KBM-7 (cell line): ENCODE measurements around the gene RAB8B.
"Not testable (repeated sequence)": the region's sequence is repeated elsewhere in the genome, so short reads cannot be mapped to it uniquely, and the experiment has no call there.

Experiments used
- DNase-seq: peaks from one replicate; pipeline ENCODE4 v3.0.0-alpha.2; 2015
- in situ Hi-C: fragments of 300-500 bp; cut with MboI; formaldehyde crosslinking; loops from 2 replicates; pipeline ENCODE4 v1.14.3; 2020; ENCODE audit warnings: low sequenced_read_pairs, low pct_unique_long_range_greater_than_20kb, mixed read lengths

The RAB8B gene

GRCh38 chr15:63231206-63231605 is 41.8 kb downstream of the RAB8B start:
- in situ Hi-C loops: no loop called here
- no peak for DNase-seq

GRCh38 chr15:63231706-63232105 is 42.3 kb downstream of the RAB8B start:
- in situ Hi-C loops: no loop called here
- DNase-seq: no peak

GRCh38 chr15:63232405-63232804 is 43.0 kb downstream of the RAB8B start:
- in situ Hi-C loops: no loop called here
- DNase-seq: peak; percentile 37

GRCh38 chr15:63232943-63233342 is 43.5 kb downstream of the RAB8B start:
- DNase-seq: no peak
- in situ Hi-C loops: no loop called here

- DNase-seq: no peak
- in situ Hi-C loops: no loop called here
Observed at GRCh38 chr15:63233667-63234423, 44.4 kb downstream of the RAB8B start.

- DNase-seq: no peak
Observed at GRCh38 chr15:63234451-63234870, 45.1 kb downstream of the RAB8B start.

GRCh38 chr15:63236272-63236671 is 46.9 kb downstream of the RAB8B start:
- no peak for DNase-seq
- in situ Hi-C loops: no loop called here

More at GRCh38 chr15:63234451-63234870, 45.1 kb downstream of the RAB8B start:
- in situ Hi-C loops: no loop called here

GRCh38 chr15:63237086-63237485 is 47.7 kb downstream of the RAB8B start:
- in situ Hi-C loops, DNase-seq: not testable (repeated sequence)

- in situ Hi-C loops: no loop called here
- no peak for DNase-seq
Observed at GRCh38 chr15:63238171-63238570, 48.8 kb downstream of the RAB8B start.

- in situ Hi-C loops: no loop called here
- peak; percentile 30 for DNase-seq
Observed at GRCh38 chr15:63238796-63239195, 49.4 kb downstream of the RAB8B start.

GRCh38 chr15:63240109-63240508 is 50.7 kb downstream of the RAB8B start:
- no peak for DNase-seq
- in situ Hi-C loops: no loop called here

- in situ Hi-C loops: no loop called here
- no peak for DNase-seq
Observed at GRCh38 chr15:63241316-63241715, 51.9 kb downstream of the RAB8B start.

GRCh38 chr15:63243101-63243500 is 53.7 kb downstream of the RAB8B start:
- in situ Hi-C loops: no loop called here

GRCh38 chr15:63243776-63244175 is 54.4 kb downstream of the RAB8B start:
- in situ Hi-C loops: no loop called here
- DNase-seq: peak; percentile 53

More at GRCh38 chr15:63243101-63243500, 53.7 kb downstream of the RAB8B start:
- DNase-seq: no peak

GRCh38 chr15:63244399-63244798 is 55.0 kb downstream of the RAB8B start:
- in situ Hi-C loops: no loop called here
- DNase-seq: no peak

GRCh38 chr15:63244976-63245645 is 55.7 kb downstream of the RAB8B start:
- in situ Hi-C loops: no loop called here
- DNase-seq: no peak

- peak; percentile 63 for DNase-seq
- in situ Hi-C loops: no loop called here
Observed at GRCh38 chr15:63246691-63247469, 57.5 kb downstream of the RAB8B start.

- no peak for DNase-seq
- in situ Hi-C loops: no loop called here
Observed at GRCh38 chr15:63250312-63250965, 61.0 kb downstream of the RAB8B start.

- in situ Hi-C loops: no loop called here
- DNase-seq: no peak
Observed at GRCh38 chr15:63251701-63252100, 62.3 kb downstream of the RAB8B start.
